ENCODE results near the gene ADCY9.
"Not testable (repeated sequence)": the region's sequence is repeated elsewhere in the genome, so short reads cannot be mapped to it uniquely, and the experiment has no call there.

The ADCY9 gene

GRCh38 chr16:4067262-4068001 lies 48.8 kb downstream of the ADCY9 start:
- DNase-seq (ENCODE audit: low read depth) = no peak

DNA sequence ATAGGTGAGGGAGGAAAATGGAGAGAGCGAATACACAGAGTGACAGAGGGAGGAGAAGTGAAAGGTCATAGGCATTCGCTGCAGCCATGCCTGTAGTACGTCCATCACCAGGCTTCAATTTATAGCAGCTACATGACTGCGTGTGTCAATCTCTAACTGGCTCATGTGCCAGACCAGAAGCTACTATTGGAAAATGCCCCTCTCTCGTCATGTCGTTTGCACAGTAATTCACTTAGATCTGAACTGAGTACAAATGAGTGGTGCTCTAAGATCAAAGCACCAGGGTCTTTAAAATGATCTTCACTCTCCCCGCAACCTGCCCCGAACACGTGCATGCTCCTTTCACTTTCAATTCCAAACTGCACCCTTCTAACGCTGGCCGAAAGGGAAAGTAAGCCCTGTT lies 51.3 kb downstream of the ADCY9 start:
- peak; percentile 4 for DNase-seq (ENCODE audit: low read depth)

- no peak for DNase-seq (ENCODE audit: low read depth)
Observed at GRCh38 chr16:4062212-4062802, 53.9 kb downstream of the ADCY9 start.

DNA sequence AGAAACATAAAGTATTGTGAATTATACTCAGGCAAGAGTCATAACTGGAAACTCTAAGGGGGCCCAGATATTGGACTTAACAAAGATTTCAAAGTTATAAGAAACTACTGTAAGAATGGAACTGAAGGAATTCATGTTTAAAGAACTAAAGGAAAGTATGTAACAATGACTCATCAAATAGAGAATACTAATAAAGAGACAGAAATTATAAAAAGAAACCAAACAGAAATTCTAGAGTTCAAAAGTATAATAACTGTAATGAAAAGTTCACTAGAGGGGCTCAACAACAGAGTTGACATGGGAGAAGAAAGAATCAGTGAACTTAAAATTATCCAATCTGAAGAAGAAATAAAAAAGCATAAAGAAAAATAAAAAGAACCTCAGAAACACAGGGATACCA lies 55.4 kb downstream of the ADCY9 start:
- DNase-seq (ENCODE audit: low read depth) = no peak

GRCh38 chr16:4060009-4060408 lies 56.2 kb downstream of the ADCY9 start:
- DNase-seq (ENCODE audit: low read depth) = no peak

DNA sequence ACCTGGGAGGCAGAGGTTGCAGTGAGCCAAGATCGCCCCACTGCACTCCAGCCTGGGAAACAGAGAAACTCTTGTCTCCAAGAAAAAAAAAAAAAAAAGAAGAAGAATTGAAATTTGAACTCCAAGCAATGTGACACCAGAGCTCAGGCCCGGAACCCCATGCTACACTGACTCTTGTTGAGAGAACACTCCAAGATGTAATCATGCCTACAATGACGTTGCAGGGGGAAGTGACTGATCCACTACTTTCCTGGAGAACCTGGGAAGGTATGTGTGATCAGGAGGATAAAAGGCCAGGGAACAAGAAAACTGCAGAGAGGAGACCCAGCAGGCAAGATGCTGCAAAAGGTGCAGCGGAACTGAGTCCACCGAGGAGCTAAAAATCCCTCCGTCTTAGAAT lies 57.9 kb downstream of the ADCY9 start:
- no peak for DNase-seq (ENCODE audit: low read depth)

- no peak for DNase-seq (ENCODE audit: low read depth)
Observed at GRCh38 chr16:4057439-4057877, 58.8 kb downstream of the ADCY9 start.

DNA sequence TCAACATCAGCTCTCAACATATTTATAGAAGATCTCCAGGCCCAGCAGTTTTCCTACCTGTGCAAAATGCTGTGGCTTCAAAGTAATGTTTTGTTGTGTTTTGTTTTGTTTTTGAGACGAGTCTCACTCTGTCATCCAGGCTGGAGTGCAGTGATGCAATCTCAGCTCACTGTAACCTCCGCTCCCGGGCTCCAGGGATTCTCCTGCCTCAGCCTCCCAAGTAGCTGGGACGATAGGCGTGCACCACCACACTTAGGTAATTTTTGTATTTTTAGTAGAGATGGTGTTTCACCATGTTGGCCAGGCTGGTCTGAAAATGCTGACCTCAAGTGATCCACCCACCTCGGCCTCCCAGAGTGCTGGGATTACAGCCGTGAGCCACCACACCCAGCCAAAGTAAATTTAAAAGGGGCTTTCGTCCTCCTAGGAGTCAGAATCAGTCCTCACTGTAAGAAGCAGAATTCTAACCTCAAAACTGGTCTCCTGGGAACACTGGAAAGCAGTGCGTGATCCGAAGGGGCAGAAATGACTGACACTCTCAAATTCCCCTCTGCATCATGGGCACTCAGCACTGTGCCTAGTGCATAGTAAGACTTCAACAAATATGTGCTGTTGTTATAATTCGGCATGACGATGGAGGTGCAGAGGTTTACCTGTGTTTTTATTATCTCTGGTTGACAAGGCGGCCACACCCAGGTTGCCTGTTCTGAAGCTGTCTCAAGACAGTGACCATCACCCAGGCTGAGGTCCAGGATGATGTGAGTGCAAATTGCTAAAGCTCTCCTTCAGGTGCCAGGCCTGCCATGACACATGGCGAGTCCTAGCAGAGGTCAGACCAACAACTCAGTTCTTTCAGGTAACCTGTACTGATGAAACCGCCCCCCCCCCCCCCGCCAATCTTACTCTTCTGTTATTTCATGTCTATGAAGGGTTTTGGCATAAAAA lies 59.8 kb downstream of the ADCY9 start:
- DNase-seq (ENCODE audit: low read depth) = no peak

DNA sequence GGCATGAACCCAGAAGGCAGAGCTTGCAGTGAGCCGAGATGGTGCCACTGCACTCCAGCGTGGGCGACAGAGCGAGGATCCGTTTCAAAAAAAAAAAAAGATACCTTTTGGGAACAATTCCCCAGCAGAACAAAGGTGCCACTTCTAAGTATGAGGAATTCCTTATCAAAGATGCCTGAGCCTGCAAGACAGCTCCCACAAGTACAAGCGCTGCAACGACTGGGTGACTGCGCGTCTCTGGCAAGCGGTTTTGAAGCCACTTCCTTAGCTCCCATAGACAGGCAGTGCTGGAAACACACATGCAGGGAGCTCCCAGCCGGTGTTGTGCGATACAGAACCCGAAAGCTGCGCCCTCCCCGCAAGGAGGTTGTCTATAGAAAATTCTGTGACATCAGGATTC lies 60.5 kb downstream of the ADCY9 start:
- DNase-seq (ENCODE audit: low read depth) = no peak

DNA sequence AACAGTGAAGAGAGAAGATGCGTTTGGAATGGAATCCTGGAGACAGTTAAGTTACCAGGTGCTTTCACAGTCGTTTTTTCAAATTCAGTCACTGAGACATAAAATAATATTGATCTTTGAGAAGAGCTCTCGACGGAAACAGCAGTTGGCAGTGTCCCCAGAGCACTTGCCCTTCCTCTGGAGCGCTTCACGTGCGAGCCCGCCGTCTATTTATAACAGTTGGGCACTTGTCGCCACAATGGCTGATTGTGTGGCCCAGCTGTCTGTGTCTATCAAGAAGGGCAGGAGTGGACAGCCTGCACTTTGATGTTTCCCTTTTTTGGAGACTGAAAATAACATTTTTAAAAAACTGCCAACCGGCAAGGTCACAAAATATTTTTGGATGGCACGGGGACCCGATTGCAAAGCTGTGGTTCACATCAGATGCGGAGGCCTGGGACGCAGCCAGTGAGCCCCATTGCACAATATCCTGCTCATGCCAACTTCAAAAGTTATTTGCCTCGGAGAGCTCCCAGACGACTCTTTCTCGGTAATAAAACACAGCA lies 62.9 kb downstream of the ADCY9 start:
- DNase-seq (ENCODE audit: low read depth) = no peak

DNA sequence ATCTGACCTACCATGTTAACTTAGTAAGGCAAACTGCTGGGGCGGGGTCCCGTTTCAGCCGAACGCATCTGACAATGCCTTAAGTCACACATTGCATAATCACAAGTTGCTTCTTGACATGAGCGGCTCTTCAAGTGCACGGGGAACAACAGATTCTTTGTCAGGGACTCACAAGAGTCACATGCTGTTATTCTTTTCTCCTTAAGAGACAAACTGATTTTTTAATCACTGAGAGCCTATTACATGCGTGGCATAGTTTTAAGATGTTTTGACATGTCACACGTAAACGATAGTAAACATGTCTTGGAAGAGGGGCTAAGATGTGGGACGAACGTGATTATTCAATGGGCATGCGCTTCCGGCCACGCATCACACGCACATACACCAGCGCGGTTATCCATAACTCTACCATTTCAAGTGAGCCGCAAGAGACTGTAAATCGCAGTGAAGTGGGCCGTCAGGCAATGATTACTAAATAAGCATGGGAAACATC lies 63.4 kb downstream of the ADCY9 start:
- DNase-seq (ENCODE audit: low read depth) = no peak

DNA sequence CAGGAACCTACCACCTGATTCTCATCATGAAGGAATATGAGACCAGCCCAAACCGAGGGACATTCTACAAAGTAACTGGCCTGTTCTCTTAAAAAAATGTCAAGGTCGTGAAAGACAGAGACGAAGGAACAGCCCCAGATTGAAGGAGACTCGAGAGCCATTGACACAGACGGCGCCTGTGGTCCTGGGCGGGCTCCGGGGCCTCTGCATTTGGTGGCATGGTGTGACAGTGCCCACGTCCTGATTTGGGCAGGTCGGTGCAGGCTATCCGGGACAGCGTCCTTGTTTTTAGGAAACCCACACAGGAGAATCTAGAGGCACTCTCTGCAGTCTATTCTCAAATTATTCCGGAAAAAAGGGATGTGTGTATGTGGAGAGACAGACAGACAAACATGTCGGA lies 64.1 kb downstream of the ADCY9 start:
- no peak for DNase-seq (ENCODE audit: low read depth)

- DNase-seq (ENCODE audit: low read depth) = no peak
Observed at GRCh38 chr16:4051591-4051990, 64.7 kb downstream of the ADCY9 start.

- no peak for DNase-seq (ENCODE audit: low read depth)
Observed at GRCh38 chr16:4049031-4049430, 67.2 kb downstream of the ADCY9 start.

DNA sequence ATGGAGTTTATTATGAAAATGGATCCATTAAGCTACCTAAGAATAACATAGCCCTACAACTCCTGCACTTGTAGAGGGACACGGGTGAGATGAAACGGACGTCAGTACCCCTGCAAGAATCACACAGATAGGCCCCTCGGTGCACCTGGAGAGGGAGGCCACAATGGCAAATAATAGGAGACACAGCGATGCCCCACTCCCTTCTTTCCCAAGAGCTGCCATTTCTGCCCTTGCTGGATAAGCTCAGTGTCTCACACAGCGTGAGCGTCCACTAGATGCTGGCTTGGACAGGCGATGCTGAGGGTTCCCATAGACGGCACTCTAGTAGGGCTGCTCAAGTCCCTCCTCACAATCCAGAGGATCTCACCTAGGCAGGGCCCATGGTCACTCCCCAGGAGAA lies 67.8 kb downstream of the ADCY9 start:
- DNase-seq (ENCODE audit: low read depth) = no peak

- no peak for DNase-seq (ENCODE audit: low read depth)
Observed at GRCh38 chr16:4046221-4046620, 70.0 kb downstream of the ADCY9 start.

DNA sequence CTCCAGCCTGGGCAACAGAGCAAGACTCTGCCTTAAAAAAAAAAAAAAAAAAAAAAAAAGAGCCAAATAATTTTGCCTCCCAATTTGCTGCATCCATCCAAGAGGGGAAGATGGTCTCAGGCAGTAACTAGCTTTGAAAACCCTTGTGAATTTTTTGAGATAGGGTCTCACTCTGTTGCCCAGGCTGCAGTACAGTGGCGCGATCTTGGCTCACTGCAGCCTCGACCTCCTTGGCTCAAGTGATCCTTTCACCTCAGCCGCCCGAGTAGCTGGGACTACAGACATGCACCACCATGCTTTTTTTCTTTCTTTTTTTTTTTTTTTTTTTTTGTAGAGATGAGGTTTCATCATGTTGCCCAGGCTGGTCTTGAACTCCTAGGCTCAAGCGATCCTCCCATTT lies 70.7 kb downstream of the ADCY9 start:
- not testable (repeated sequence) for DNase-seq (ENCODE audit: low read depth)

- no peak for DNase-seq (ENCODE audit: low read depth)
Observed at GRCh38 chr16:4042581-4042980, 73.7 kb downstream of the ADCY9 start.

- DNase-seq (ENCODE audit: low read depth) = no peak
Observed at GRCh38 chr16:4038448-4038847, 77.8 kb downstream of the ADCY9 start.

DNA sequence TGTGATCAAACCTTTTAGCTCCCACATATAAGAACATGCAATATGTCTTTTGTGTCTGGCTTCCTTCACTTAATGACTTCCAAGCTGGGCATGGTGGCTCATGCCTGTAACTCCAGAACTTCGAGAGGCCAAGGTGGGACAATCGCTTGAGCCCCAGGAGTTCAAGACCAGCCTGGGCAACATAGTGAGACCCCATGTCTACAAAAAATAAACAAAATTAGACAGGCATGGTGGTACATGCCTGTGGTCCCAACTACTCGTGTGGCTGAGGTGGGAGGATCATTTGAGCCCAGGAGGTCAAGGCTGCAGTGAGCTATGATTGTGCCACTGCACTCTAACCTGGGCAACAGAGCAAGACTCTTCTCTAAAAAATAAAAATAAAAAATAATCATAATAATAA lies 79.3 kb downstream of the ADCY9 start:
- DNase-seq (ENCODE audit: low read depth) = not testable (repeated sequence)

GRCh38 chr16:4034963-4035362 lies 81.3 kb downstream of the ADCY9 start:
- DNase-seq (ENCODE audit: low read depth) = no peak

- no peak for DNase-seq (ENCODE audit: low read depth)
Observed at GRCh38 chr16:4033951-4034350, 82.3 kb downstream of the ADCY9 start.
